Measurements from ENCODE around the gene SPAG16. TPM values are rescaled to one million over a fixed set of nuclear protein-coding genes. Genes with fewer than 3 reads are reported as not detected.

SPAG16 gene
- polyA plus RNA-seq (2013, experiment 1 of 2) = 26.0 TPM
- 35.0 TPM for polyA plus RNA-seq (2013, experiment 2 of 2)

DNA sequence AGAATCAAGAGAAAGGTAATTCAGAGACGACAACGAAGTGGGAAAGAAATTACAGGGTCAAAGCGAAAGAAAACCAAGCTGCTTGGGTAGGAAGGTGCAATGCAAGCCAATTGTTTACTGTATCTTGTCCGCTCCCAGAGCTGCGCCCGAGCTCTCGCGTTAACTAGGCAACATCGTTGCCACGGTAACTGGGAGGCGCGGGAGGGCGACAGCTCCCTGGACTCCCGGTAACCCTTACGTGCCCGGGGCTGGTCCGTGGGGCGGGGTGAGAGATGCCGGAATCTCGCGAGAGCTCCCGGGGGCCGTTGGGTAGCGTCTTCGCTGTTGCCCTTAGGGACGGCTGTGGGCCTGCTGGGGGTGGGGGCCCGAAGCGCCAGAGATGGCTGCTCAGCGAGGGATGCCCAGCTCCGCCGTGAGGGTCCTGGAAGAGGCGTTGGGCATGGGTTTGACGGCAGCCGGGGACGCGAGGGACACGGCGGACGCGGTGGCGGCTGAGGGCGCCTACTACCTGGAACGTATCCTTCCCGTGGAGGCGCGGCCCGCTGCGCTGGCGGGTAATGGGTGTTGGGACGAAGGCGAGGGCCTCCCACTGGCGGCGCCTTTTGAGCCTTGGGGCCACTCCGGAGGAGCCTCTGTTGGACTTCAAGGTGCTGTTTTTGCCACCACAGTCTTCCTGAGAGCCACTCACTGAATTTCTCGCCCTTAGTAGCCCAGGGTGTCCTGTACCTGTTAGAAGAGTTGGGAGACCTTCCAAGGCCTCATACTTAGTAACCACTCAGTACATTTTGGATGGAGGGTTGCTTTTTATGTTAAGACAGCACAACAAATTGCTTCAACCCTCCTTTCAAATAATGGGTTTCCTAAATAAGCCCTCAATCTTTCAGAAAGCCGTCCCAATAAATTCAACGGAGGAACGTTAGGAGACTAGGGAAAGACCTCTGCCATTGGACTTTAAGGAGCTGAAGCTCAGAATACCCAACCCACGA, at the start of gene SPAG16:
Gene SPAG16 (plus strand): TSS at position 360 of the 986 bp plus-strand sequence.
- Histone ChIP-seq H3K36me3 (ENCODE audit: control insufficient read depth, insufficient read depth, low read length) (no peaks in the 10 kb centered on the region), H3K27ac (ENCODE audit: low read depth, low read length, severe bottlenecking) (no peak within 1 kb of the TSS), H3K4me3 (ENCODE audit: extremely low read depth, insufficient read depth, low read length, poor library complexity, severe bottlenecking) (peak within 1 kb of the TSS; percentile 73), H3K4me1 (ENCODE audit: control insufficient read depth, insufficient read depth, low read length, poor library complexity, severe bottlenecking) (no peaks in the 10 kb centered on the region), H3K9me3 (ENCODE audit: control insufficient read depth, low read length) (no peaks in the 10 kb centered on the region)
- WGBS, 2 experiments (ENCODE audit: insufficient coverage in 2 of 2) = 3 to 10% methylated on average over 41 to 56 of the region's 59 CpGs

DNA sequence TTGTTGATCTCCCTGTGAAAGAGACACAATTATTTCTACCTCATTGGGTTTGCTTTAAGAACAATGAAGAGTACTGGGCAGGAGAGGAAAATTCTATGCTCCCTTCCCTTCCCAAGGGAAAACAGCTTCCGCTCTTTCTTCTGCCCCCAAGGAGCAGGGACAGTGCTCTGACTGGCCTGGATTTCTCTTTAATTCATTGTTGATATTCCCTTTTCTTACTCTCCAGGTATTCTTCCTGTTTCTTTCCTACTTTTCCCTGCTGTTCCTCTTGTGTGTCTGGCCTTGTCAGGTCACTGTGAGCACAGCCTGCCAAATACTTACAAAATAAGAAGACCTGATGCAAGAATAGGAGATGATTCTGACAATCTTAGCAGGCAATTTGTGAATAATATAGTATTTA, 49.6 kb upstream of the SPAG16 start:
- H3K36me3 ChIP-seq (ENCODE audit: control insufficient read depth, insufficient read depth, low read length) = no peaks in the 10 kb centered on the region
- WGBS, 2 experiments (ENCODE audit: insufficient coverage in 2 of 2) = 38% methylated on average over 1 of the region's 1 CpG; no CpG with 5 or more reads in 1 of the 2 experiments
- H3K4me3 ChIP-seq (ENCODE audit: extremely low read depth, insufficient read depth, low read length, poor library complexity, severe bottlenecking) = no peak overlapping the region
- H3K9me3 ChIP-seq (ENCODE audit: control insufficient read depth, low read length) = no peaks in the 10 kb centered on the region
- H3K4me1 ChIP-seq (ENCODE audit: control insufficient read depth, insufficient read depth, low read length, poor library complexity, severe bottlenecking) = peaks cover 16% of the 10 kb centered on the region
- no peak overlapping the region for H3K27ac ChIP-seq (ENCODE audit: low read depth, low read length, severe bottlenecking)

DNA sequence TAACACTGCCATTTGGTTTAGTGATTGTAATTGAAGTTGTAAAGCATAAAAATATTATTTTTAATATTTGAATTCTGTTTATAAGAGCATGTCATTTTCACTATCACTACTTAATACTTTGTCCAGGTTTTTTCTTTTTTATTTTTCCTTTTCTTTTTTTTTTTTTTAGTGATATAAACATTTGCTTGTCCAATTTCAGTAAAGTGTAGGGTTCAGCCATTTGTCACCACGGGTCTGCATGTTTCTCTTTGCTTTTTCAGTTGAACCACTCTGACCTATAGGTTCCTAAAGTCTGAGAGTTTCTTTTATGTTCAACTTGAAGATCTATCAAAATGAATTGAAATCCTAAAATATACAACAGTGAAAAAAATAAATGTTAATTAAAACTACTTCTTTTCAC, 48.5 kb upstream of the SPAG16 start:
- H3K4me3 ChIP-seq (ENCODE audit: extremely low read depth, insufficient read depth, low read length, poor library complexity, severe bottlenecking) = no peak overlapping the region
- whole genome bisulfite sequencing, 2 experiments (ENCODE audit: insufficient coverage in 2 of 2) = no CpG with 5 or more reads among the region's 1 CpG
- no peaks in the 10 kb centered on the region for H3K36me3 ChIP-seq (ENCODE audit: control insufficient read depth, insufficient read depth, low read length)
- no peak overlapping the region for H3K27ac ChIP-seq (ENCODE audit: low read depth, low read length, severe bottlenecking)
- no peaks in the 10 kb centered on the region for H3K9me3 ChIP-seq (ENCODE audit: control insufficient read depth, low read length)
- H3K4me1 ChIP-seq (ENCODE audit: control insufficient read depth, insufficient read depth, low read length, poor library complexity, severe bottlenecking) = peaks cover 17% of the 10 kb centered on the region

DNA sequence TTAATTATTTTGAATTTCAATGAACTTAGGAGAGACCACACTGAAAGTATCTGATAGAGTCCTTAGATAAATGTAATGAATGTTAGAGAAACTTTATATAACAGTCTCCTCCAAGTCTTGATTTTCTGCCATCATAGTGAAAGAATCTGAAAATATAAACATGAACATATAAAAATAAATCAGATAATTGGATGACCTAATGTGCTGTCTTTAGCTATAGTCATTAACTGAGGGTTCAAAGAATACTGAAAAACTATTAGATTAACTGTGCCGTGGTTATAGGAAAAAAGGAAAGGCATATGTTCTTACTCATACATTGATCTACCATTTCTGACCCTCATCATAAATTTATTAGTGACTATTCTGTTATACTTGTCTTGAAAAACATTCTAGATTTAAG, 47.0 kb upstream of the SPAG16 start:
- no peak overlapping the region for H3K27ac ChIP-seq (ENCODE audit: low read depth, low read length, severe bottlenecking)
- WGBS, 2 experiments (ENCODE audit: insufficient coverage in 2 of 2) = no CpG with 5 or more reads among the region's 1 CpG
- peaks cover 20% of the 10 kb centered on the region for H3K4me1 ChIP-seq (ENCODE audit: control insufficient read depth, insufficient read depth, low read length, poor library complexity, severe bottlenecking)
- no peaks in the 10 kb centered on the region for H3K9me3 ChIP-seq (ENCODE audit: control insufficient read depth, low read length)
- no peaks in the 10 kb centered on the region for H3K36me3 ChIP-seq (ENCODE audit: control insufficient read depth, insufficient read depth, low read length)
- no peak overlapping the region for H3K4me3 ChIP-seq (ENCODE audit: extremely low read depth, insufficient read depth, low read length, poor library complexity, severe bottlenecking)

DNA sequence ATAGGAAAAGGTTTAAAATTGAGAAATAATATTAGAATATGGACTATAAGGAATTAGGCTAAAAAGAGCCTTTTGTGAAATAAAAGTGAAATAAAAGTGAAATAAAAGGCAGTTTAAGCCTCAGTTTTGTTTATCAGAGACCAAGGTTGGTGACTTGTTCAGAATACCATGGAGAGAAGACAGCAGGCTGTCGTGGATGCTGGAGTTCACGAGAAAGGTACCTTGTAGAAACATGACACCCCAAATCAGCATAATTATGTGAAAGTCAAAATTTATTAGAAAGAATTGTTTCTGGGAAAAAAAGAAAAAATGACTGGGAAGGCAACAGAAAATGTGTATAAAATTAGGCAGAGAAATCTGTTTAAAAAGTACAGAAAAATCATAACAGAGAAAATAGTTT, 46.5 kb upstream of the SPAG16 start:
- Histone ChIP-seq H3K4me1 (ENCODE audit: control insufficient read depth, insufficient read depth, low read length, poor library complexity, severe bottlenecking) (peaks cover 16% of the 10 kb centered on the region), H3K27ac (ENCODE audit: low read depth, low read length, severe bottlenecking) (no peak overlapping the region), H3K36me3 (ENCODE audit: control insufficient read depth, insufficient read depth, low read length) (no peaks in the 10 kb centered on the region), H3K4me3 (ENCODE audit: extremely low read depth, insufficient read depth, low read length, poor library complexity, severe bottlenecking) (no peak overlapping the region), H3K9me3 (ENCODE audit: control insufficient read depth, low read length) (no peaks in the 10 kb centered on the region)
- no CpG with 5 or more reads among the region's 2 CpGs for WGBS, 2 experiments (ENCODE audit: insufficient coverage in 2 of 2)

DNA sequence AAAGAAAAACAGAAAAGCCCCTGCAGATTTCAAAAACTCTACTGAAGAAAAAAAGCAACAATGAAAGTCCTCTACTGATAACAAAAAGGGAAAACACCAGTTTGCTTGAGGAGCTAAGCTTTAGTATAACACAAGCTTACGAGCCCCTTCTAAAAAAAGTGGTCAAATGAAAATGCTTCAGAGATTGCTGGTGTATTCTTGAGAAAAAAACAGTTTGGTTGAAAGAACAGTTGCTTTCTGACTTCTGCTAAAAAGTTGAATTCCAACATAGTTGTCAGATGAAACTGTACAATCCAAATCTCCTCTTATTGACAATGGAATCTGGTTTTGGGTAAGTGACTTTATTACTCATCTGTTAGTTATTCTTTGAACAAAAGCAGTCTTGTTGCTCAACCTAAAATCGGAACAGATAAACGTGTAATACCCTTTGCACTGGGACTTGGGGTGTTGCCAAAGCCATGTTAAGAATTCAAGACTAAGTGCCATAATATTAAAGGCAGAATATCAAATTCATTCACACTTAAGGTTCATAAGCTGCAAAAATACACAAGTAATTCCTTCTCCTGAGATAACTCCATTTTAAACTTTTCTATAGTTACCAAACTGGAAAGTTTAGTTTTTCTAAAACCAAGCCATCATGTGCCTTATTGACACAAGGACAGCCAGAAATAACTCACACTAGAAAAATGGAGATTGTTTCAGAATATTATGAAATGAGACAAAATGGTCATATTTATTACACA, 45.3 kb upstream of the SPAG16 start:
- H3K4me3 ChIP-seq (ENCODE audit: extremely low read depth, insufficient read depth, low read length, poor library complexity, severe bottlenecking) = no peak overlapping the region
- peak overlapping the region; percentile 88 for H3K27ac ChIP-seq (ENCODE audit: low read depth, low read length, severe bottlenecking)
- peaks cover 15% of the 10 kb centered on the region for H3K4me1 ChIP-seq (ENCODE audit: control insufficient read depth, insufficient read depth, low read length, poor library complexity, severe bottlenecking)
- H3K36me3 ChIP-seq (ENCODE audit: control insufficient read depth, insufficient read depth, low read length) = no peaks in the 10 kb centered on the region
- no peaks in the 10 kb centered on the region for H3K9me3 ChIP-seq (ENCODE audit: control insufficient read depth, low read length)
- WGBS, 2 experiments (ENCODE audit: insufficient coverage in 2 of 2) = 40 to 69% methylated on average over 1 to 2 of the region's 3 CpGs

DNA sequence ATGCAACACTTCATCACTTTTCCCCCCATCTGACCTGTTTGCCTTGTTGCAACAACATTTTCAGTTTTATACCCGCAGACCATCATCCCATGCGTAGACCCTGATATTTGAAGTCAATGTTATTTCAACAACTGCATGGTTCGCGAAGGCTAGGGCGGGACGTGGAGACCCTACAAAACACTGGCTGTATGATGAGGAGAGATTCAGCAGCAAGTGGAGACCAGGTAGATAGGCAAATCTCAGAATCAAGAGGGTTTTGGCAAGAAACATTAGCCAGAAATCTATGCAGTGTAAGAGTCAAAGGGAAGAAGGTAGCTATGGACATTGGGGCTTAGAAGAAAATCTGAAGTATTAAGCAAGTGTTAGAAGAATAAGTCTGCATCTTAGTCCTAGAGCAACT, 42.4 kb upstream of the SPAG16 start:
- 95 to 97% methylated on average over 6 of the region's 6 CpGs for WGBS, 2 experiments (ENCODE audit: insufficient coverage in 2 of 2)
- Histone ChIP-seq H3K9me3 (ENCODE audit: control insufficient read depth, low read length) (no peaks in the 10 kb centered on the region), H3K4me3 (ENCODE audit: extremely low read depth, insufficient read depth, low read length, poor library complexity, severe bottlenecking) (no peak overlapping the region), H3K36me3 (ENCODE audit: control insufficient read depth, insufficient read depth, low read length) (no peaks in the 10 kb centered on the region), H3K27ac (ENCODE audit: low read depth, low read length, severe bottlenecking) (no peak overlapping the region), H3K4me1 (ENCODE audit: control insufficient read depth, insufficient read depth, low read length, poor library complexity, severe bottlenecking) (peaks cover 15% of the 10 kb centered on the region)

DNA sequence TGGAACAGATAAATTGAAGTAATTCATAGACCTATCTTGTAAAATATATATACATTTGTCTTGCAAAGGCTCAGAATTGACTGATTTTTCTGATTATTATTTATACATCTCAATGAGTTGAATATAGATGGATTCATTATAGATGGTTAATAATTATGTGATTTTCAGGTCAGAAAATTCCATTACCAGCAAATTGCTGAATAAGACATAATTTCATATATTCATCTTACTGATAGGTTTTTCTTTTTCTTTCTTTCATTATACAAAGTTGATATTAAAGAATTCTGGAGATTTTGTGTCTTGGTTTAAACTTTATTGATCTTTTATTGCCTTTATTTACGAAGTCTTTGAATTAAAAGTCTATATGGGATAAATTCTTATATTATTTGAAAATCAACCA, 41.6 kb upstream of the SPAG16 start:
- H3K4me1 ChIP-seq (ENCODE audit: control insufficient read depth, insufficient read depth, low read length, poor library complexity, severe bottlenecking) = peaks cover 14% of the 10 kb centered on the region
- H3K27ac ChIP-seq (ENCODE audit: low read depth, low read length, severe bottlenecking) = no peak overlapping the region
- no peaks in the 10 kb centered on the region for H3K9me3 ChIP-seq (ENCODE audit: control insufficient read depth, low read length)
- H3K4me3 ChIP-seq (ENCODE audit: extremely low read depth, insufficient read depth, low read length, poor library complexity, severe bottlenecking) = no peak overlapping the region
- no peaks in the 10 kb centered on the region for H3K36me3 ChIP-seq (ENCODE audit: control insufficient read depth, insufficient read depth, low read length)
- no CpG with 5 or more reads among the region's 1 CpG for WGBS, 2 experiments (ENCODE audit: insufficient coverage in 2 of 2)

DNA sequence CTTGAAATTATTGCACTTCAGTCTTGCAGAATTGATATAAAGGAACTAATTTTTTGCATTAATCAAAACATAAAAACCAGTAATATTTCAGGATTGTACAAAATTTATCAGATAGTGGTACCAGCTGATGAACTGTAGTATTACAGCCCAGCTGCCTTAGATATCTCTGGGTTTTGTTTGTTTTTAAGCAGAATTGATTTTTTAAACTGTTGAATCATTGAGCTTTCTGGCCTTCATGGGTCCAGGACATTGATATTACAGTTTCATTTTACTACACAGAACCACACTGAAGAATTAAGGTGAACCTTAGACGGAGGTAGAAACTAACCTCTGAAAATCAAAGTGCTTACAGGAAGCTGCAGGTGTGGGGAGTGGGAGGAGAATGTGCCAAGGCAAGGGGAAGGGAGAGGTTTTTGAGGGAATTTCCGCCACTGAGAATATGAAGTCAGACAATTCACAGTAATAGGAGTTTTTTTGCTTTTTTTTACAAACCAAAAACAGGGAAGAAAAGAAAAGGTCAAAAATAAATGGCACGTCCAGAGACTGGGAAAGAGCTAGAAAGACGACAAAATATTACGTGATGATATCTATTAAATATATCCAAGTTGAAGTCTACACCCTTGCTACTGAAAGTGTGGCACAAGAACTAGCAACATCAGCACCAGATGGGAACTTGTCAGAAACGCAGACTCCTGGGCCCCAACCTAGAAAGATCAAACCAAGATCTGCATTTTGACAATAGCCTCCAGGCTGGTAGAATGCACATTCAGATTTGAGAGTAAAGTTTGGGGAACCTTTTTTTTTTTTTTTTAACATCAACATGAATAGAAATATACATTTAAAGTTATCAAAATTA, 40.8 kb upstream of the SPAG16 start:
- Histone ChIP-seq H3K4me3 (ENCODE audit: extremely low read depth, insufficient read depth, low read length, poor library complexity, severe bottlenecking) (no peak overlapping the region), H3K27ac (ENCODE audit: low read depth, low read length, severe bottlenecking) (no peak overlapping the region), H3K36me3 (ENCODE audit: control insufficient read depth, insufficient read depth, low read length) (no peaks in the 10 kb centered on the region), H3K9me3 (ENCODE audit: control insufficient read depth, low read length) (no peaks in the 10 kb centered on the region), H3K4me1 (ENCODE audit: control insufficient read depth, insufficient read depth, low read length, poor library complexity, severe bottlenecking) (peaks cover 8% of the 10 kb centered on the region)
- 60% methylated on average over 2 of the region's 6 CpGs; no CpG with 5 or more reads in 1 of the 2 experiments for WGBS, 2 experiments (ENCODE audit: insufficient coverage in 2 of 2)
